ENCODE measurements around the gene MARCHF9.

The MARCHF9 gene

DNA sequence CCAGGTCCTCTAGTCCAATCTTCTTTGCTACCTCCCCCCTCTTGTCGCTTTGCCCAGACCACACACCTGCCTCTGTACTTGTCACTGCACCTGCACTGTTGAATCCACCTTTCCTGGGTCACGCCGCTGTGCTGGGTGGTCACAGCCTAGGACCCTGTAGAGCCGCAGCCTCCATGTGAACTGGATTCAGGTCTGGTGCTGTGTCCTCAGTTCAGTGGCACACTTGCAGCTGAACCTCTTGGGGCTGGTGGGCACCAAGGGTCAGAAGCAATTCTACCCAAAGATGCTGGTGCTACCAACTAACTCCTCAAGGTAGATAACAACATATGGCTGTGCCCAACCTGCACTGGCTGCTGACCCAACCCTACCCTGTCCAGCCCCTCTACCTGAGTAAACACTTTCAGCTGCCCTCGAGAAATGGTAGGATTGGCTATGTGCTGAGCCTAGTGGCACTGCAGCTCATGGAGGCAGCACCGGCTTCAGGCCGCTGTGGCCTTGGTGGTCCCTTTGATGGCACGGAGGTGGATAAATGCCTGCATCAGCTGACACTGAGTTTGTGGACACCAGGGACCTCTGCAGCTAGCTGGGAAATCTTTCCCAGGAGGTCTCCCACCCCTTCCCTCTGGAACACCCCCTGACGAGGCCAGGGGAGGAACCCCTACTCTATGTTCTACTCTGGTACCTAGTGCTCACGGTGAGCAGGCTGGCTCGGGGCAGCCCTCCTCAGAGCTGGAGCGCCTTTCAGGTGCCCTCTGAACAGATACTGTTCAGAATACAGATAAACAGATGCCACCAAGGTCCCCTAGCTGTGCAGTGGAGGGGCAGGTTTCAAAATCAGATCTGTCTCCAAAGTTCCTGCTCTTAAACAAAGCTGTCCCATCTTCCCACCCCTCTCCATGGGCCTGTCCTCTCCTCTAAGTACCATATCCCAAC is 30.6 kb upstream of the MARCHF9 start:
- DNase-seq = no peak

GRCh38 chr12:57724936-57725740 is 29.8 kb upstream of the MARCHF9 start:
- no peak for DNase-seq

DNA sequence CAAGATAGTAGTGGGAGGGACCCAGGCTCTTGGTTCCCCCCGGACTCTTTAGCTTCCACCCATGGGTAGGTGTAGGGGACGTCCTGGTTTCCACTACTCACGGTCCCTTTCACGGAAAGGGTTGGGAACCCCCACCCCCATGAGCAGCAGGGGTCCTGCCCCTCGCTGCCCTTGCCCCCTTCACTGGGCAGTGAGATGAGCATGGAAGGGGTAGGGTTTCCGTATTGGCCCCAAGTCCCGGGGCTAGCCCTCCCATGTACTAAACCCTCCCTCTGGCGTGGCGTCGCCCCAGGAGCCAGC is 29.1 kb upstream of the MARCHF9 start:
- DNase-seq = no peak

GRCh38 chr12:57726151-57726883 is 28.6 kb upstream of the MARCHF9 start:
- DNase-seq = no peak

- no peak for DNase-seq
These were observed 27.8 kb upstream of the MARCHF9 start for GRCh38 chr12:57726884-57727757.

DNA sequence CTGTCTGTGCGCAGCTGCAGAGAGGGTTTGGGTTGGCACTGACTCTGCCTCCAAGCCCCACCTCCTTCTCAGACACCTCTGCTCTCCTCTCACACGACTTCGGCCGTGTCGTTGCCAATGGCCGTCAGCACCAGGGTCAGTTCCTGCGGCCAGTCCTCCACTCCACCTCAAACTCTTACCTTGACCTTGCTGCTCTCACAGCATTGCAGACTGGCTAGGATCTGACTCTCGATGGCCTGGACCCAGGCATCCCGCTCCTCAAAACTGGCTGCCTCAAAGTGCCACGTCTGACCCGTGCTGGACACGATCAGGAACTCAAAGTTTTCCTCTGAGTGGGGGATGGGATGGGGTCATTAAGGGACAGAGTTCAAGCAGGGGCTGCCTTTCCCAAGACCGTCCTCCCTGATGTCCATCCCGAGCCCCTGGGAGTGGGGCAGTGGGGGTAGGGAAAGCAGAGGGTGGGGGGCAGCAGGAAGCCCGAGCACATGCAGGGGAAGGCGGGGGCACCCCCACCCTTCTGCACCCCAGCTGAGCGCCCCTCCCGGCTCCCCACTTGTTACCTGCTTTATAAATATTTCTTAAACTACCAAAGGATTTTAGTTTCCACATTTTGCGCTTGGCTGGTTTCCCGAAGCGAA is 27.0 kb upstream of the MARCHF9 start:
- DNase-seq = no peak

- DNase-seq = no peak
These were observed 25.5 kb upstream of the MARCHF9 start for GRCh38 chr12:57729321-57729844.

DNA sequence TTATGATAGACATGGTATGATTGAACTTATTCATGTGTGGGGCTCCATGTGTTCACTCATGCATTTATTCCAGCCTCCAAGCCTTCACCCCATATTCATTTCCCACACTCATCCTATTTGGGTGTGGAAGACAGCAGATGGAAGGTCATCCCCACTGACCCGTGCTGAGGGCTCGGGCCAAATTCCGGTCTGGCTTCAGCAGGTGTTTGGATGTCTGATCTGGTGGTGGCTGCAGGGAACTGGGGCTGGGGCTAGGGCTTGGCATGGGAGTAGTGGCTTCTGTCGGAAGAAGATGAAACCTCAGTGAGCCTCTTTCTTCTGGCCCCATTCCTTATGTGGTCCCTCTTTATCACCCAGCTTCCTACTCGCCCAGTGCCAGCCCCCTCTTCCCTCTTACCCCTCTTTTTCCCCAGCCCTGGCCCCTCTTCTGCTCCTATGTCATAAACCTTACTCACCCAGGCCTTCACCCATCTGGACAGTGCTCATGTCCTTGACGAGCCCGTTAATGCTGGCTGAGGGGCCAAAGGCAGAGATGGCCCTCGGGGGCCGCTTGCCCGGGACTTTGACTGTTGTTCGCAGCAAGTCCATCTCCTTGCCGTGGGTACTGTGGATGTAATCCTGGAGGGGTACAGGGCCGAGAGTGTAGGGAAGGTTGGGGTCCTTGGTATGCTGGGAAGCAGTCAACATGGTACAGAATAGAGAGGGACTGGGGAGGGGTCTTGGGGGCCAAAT is 24.4 kb upstream of the MARCHF9 start:
- DNase-seq = no peak

DNA sequence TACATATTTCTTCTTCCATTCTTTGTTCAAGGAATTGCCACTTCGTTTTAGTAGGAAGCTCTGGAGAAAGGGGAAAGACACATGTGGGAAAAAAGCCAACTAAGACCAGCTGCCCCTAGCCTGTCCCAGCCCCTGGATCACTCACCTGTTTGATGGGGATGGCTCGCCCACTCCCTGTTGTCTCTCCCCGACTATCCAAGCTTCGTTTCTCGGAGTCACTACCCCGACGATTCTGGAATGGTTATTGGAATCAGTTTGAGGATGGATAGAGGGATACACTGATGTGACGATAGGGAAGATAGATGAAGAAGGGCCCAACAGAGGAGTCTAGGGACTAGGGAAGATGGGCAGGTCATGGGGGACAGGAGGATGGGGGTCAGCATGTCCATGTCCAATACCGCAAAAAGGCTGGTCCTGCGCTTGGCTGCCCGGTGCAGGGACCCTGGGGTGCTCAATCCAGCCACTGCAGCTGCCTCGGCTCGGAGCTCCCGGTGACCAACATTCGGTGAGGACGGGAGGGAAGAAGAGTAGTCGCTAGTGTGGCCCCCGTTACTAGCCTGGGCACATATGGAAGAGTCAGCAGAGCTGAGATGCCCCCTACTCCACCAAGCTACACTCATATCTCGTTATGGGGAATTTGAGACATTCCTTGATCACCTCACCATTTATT is 23.4 kb upstream of the MARCHF9 start:
- no peak for DNase-seq

DNA sequence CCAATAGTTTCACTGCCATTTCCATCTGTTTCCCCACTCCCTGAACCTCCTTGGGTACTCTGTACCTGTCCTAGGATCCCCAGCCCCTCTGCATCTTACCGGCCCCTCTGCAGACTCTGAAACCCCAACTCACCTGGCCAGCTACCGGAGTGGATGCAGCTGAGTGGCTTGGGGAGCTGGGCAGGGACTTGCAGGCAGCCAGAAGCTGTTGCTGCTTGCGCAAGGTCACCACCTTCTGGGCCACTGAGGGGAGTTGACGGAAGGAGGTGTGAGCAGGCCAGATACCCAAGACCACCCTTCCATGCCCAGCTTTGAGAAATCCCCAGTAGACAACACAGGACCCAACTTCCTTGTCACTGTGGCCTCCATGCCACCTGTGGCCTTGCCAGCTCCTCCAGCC is 22.6 kb upstream of the MARCHF9 start:
- DNase-seq = no peak

- no peak for DNase-seq
These were observed 21.9 kb upstream of the MARCHF9 start for GRCh38 chr12:57732726-57733593.

- no peak for DNase-seq
These were observed 21.0 kb upstream of the MARCHF9 start for GRCh38 chr12:57733928-57734327.

GRCh38 chr12:57734591-57734990 is 20.3 kb upstream of the MARCHF9 start:
- no peak for DNase-seq

DNA sequence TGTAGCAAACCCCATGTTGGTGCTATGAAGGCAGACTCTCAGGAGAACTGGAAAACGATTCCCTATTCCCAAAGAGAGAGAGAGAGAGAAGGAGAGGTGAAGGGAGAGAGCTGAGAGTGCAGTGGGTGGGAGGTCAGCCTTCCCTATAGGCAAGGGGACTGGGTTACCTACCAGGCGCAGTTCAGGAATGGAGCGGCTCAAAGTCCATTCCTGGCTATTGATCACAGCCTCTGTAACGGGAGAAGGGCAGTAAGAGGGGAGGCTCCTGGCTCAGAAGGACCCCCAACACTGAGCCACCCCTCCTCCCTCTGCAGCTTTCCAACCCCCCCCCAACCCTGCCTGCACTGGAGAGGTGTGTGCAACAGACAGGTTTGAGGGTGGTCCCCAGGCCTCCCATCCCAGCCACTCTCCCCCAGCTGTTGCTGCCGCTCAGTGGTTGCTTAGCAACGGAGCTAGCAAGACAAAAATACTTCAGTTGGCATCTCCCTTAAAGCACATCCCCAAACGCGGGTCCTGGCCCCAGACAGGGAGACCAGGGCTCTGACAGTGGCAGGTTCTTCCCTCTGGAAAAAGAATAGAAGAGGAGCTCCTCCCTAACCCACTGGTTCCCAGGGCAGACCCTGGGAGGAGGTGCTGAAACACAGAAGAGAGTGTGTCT is 19.6 kb upstream of the MARCHF9 start:
- DNase-seq = no peak

DNA sequence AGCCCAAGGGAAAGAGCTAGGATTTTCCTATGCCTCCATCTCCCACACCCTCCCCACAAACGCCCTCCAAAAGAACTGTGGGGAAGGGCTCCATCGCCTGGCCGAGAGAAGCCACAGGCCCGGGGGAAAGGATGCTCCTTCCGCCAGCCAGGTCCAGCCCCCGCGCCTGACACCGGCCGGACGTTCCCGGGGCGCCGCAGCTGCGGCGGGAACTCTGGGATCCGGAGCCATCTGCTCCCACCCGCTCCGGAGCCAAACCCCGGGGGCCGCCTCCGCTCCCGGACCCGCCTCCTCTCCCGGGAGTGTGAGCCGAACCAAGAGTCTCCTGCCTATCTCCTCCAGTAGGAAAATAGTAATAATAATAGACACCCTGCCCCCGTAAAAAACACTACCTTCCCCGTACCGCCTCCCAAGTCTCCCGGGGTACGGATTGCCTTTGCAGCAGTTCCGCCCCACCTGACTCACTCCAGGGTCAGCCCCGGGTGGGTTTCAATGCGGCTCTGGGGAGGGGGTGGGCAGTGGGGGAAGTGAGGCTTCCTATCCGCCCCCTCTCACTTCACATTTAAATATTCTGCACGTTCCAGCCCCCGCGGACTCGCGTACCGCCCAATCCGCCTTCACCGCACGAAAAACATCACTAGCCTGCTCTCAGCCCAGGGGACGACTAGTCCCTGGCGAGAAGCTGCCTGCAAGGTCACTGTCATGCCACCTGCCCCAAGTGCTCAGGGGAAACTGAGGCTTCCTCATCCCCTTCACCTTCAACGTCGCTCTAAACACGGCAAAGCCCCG is 18.8 kb upstream of the MARCHF9 start:
- DNase-seq = no peak

- no peak for DNase-seq
These were observed 18.0 kb upstream of the MARCHF9 start for GRCh38 chr12:57736741-57737466.

Data from activated gamma-delta T cell (primary cell).